ENCODE data around the gene ERICH3. TPM values are rescaled to one million over a fixed set of nuclear protein-coding genes. Genes with fewer than 3 reads are reported as not detected.

ERICH3 gene
- total RNA-seq, 1 donor from 2014 or later: not detected

GRCh38 chr1:74591949-74592348 is 81.6 kb downstream of the ERICH3 start:
- DNase-seq (ENCODE audit: extremely low read depth, low read depth, low spot score): no peak

- DNase-seq (ENCODE audit: extremely low read depth, low read depth, low spot score): no peak
Observed at GRCh38 chr1:74590288-74590687, 83.3 kb downstream of the ERICH3 start.

GRCh38 chr1:74587888-74588287 is 85.7 kb downstream of the ERICH3 start:
- DNase-seq (ENCODE audit: extremely low read depth, low read depth, low spot score): no peak

- no peak for DNase-seq (ENCODE audit: extremely low read depth, low read depth, low spot score)
Observed at GRCh38 chr1:74586253-74586897, 87.2 kb downstream of the ERICH3 start.

- no peak for DNase-seq (ENCODE audit: extremely low read depth, low read depth, low spot score)
Observed at GRCh38 chr1:74584185-74584584, 89.4 kb downstream of the ERICH3 start.

GRCh38 chr1:74583397-74583796 is 90.2 kb downstream of the ERICH3 start:
- no peak for DNase-seq (ENCODE audit: extremely low read depth, low read depth, low spot score)

- DNase-seq (ENCODE audit: extremely low read depth, low read depth, low spot score): no peak
Observed at GRCh38 chr1:74579425-74579824, 94.2 kb downstream of the ERICH3 start.

- DNase-seq (ENCODE audit: extremely low read depth, low read depth, low spot score): no peak
Observed at GRCh38 chr1:74578101-74578500, 95.5 kb downstream of the ERICH3 start.

- no peak for DNase-seq (ENCODE audit: extremely low read depth, low read depth, low spot score)
Observed at GRCh38 chr1:74571891-74572290, 101.7 kb downstream of the ERICH3 start.

GRCh38 chr1:74571493-74571800 is 102.1 kb downstream of the ERICH3 start:
- DNase-seq (ENCODE audit: extremely low read depth, low read depth, low spot score): no peak

GRCh38 chr1:74570797-74571492 is 102.6 kb downstream of the ERICH3 start:
- no peak for DNase-seq (ENCODE audit: extremely low read depth, low read depth, low spot score)

GRCh38 chr1:74549932-74550331 is 123.7 kb downstream of the ERICH3 start:
- DNase-seq (ENCODE audit: extremely low read depth, low read depth, low spot score): no peak

- DNase-seq (ENCODE audit: extremely low read depth, low read depth, low spot score): no peak
Observed at GRCh38 chr1:74548961-74549750, 124.4 kb downstream of the ERICH3 start.

GRCh38 chr1:74545821-74546220 is 127.8 kb downstream of the ERICH3 start:
- no peak for DNase-seq (ENCODE audit: extremely low read depth, low read depth, low spot score)

GRCh38 chr1:74534241-74534640 is 139.4 kb downstream of the ERICH3 start:
- DNase-seq (ENCODE audit: extremely low read depth, low read depth, low spot score): no peak

- DNase-seq (ENCODE audit: extremely low read depth, low read depth, low spot score): no peak
Observed at GRCh38 chr1:74531796-74532195, 141.8 kb downstream of the ERICH3 start.

GRCh38 chr1:74530892-74531291 is 142.7 kb downstream of the ERICH3 start:
- no peak for DNase-seq (ENCODE audit: extremely low read depth, low read depth, low spot score)

GRCh38 chr1:74528123-74528522 is 145.5 kb downstream of the ERICH3 start:
- DNase-seq (ENCODE audit: extremely low read depth, low read depth, low spot score): no peak

GRCh38 chr1:74526708-74527107 is 146.9 kb downstream of the ERICH3 start:
- no peak for DNase-seq (ENCODE audit: extremely low read depth, low read depth, low spot score)

- no peak for DNase-seq (ENCODE audit: extremely low read depth, low read depth, low spot score)
Observed at GRCh38 chr1:74523873-74524480, 149.6 kb downstream of the ERICH3 start.

- no peak for DNase-seq (ENCODE audit: extremely low read depth, low read depth, low spot score)
Observed at GRCh38 chr1:74522148-74522547, 151.4 kb downstream of the ERICH3 start.
